PFSK-1 (cell line): ENCODE data around the gene NTMT1. TPM values are rescaled to one million over a fixed set of nuclear protein-coding genes. Genes with fewer than 3 reads are reported as not detected.
A peak's percentile ranks its signal among the peaks of the same experiment; 100 is the strongest.

Experiments used
- FOXP2 ChIP-seq: optimal IDR thresholded peaks from 2 replicates; pipeline ENCODE3; 2011; ENCODE audit warnings: borderline replicate concordance, control low read depth, inconsistent platforms; ENCODE audit not compliant: insufficient read depth; ENCODE audit errors: extremely low read length, extremely low read depth
- POLR2AphosphoS5 ChIP-seq: IDR thresholded peaks from 2 replicates; pipeline ENCODE4 v1.6.1; 2012; ENCODE audit warnings: low read depth, mild to moderate bottlenecking, control low read depth, low read length, moderate library complexity
- SIN3A ChIP-seq: IDR thresholded peaks from 2 replicates; pipeline ENCODE4 v1.6.1; 2012; ENCODE audit warnings: mild to moderate bottlenecking, low read length, moderate library complexity, borderline replicate concordance; ENCODE audit not compliant: insufficient read depth
- TAF1 ChIP-seq: IDR thresholded peaks from 2 replicates; pipeline ENCODE4 v1.6.1; 2012; ENCODE audit warnings: low read length, control low read depth, borderline replicate concordance; ENCODE audit not compliant: insufficient read depth
- polyA plus RNA-seq: library from polyadenylated mRNA; unstranded; fragments of >200 nt; gene quantifications from one replicate; pipeline ENCODE4 v1.2.1, GENCODE V29; 2012; ENCODE audit warnings: low read depth, missing spikeins; ENCODE audit not compliant: insufficient read length
- TF ChIP-seq, protein P1 (sequence below), 2 experiments: IDR thresholded peaks; 2 replicates each; pipeline versions ENCODE4 v1.6.1 to v1.8.0; 2011 to 2012; ENCODE audit warnings: low read depth in 2 of 2, low read length in 2 of 2, control low read depth in 1 of 2, inconsistent platforms in 1 of 2, mild to moderate bottlenecking in 1 of 2, moderate library complexity in 1 of 2; ENCODE audit not compliant: insufficient read depth in 1 of 2

NTMT1 gene, protein sequence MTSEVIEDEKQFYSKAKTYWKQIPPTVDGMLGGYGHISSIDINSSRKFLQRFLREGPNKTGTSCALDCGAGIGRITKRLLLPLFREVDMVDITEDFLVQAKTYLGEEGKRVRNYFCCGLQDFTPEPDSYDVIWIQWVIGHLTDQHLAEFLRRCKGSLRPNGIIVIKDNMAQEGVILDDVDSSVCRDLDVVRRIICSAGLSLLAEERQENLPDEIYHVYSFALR
- 181 TPM for polyA plus RNA-seq

DNA sequence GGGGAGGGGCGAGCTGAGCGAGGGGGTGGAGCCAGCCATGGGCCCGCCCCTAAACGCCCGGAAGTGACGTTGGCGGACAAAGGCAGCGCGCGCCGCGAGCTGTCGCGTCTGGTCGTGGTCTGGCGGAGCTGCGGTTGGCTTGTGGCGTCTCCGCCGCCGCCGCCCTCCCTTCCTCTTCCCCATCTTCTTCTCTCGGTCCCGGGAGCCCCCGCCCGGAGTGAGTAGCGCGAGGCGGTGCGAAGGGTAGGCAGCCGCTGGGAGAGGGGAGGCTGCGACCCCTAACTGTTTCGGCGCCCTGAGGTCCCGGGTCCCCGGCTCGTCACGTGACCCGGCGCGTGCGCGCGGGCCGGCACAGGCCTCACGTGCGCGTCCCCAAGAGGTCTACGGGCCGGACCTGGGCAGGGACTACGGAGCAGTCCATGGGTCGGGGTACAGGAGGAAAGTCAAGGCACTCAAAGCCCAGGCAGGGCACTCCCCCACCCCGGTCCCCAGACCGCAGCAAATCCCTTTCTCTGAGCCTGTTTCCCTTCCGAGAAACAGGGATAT, at the start of gene NTMT1:
Gene NTMT1, plus strand, starts transcription at position 85 of the 546 bp plus-strand sequence. CDS start 6,541 bp downstream, outside the sequence.
- peak; percentile 89 for TF ChIP-seq POLR2AphosphoS5
- TF ChIP-seq, protein P1, sequence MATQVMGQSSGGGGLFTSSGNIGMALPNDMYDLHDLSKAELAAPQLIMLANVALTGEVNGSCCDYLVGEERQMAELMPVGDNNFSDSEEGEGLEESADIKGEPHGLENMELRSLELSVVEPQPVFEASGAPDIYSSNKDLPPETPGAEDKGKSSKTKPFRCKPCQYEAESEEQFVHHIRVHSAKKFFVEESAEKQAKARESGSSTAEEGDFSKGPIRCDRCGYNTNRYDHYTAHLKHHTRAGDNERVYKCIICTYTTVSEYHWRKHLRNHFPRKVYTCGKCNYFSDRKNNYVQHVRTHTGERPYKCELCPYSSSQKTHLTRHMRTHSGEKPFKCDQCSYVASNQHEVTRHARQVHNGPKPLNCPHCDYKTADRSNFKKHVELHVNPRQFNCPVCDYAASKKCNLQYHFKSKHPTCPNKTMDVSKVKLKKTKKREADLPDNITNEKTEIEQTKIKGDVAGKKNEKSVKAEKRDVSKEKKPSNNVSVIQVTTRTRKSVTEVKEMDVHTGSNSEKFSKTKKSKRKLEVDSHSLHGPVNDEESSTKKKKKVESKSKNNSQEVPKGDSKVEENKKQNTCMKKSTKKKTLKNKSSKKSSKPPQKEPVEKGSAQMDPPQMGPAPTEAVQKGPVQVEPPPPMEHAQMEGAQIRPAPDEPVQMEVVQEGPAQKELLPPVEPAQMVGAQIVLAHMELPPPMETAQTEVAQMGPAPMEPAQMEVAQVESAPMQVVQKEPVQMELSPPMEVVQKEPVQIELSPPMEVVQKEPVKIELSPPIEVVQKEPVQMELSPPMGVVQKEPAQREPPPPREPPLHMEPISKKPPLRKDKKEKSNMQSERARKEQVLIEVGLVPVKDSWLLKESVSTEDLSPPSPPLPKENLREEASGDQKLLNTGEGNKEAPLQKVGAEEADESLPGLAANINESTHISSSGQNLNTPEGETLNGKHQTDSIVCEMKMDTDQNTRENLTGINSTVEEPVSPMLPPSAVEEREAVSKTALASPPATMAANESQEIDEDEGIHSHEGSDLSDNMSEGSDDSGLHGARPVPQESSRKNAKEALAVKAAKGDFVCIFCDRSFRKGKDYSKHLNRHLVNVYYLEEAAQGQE (IDR thresholded peaks at IDR 0.05; ENCODE audit: insufficient read depth in 1 of 2, low read depth in 2 of 2, low read length in 2 of 2) = peak in 1 of 2 experiments; percentile 52; a peak in 1 of 4 replicates
- no peak for TF ChIP-seq FOXP2
- TF ChIP-seq SIN3A = no peak; the same call in 1 of the 2 replicates
- TF ChIP-seq TAF1 = peak; percentile 93; the same call in 1 of the 2 replicates

DNA sequence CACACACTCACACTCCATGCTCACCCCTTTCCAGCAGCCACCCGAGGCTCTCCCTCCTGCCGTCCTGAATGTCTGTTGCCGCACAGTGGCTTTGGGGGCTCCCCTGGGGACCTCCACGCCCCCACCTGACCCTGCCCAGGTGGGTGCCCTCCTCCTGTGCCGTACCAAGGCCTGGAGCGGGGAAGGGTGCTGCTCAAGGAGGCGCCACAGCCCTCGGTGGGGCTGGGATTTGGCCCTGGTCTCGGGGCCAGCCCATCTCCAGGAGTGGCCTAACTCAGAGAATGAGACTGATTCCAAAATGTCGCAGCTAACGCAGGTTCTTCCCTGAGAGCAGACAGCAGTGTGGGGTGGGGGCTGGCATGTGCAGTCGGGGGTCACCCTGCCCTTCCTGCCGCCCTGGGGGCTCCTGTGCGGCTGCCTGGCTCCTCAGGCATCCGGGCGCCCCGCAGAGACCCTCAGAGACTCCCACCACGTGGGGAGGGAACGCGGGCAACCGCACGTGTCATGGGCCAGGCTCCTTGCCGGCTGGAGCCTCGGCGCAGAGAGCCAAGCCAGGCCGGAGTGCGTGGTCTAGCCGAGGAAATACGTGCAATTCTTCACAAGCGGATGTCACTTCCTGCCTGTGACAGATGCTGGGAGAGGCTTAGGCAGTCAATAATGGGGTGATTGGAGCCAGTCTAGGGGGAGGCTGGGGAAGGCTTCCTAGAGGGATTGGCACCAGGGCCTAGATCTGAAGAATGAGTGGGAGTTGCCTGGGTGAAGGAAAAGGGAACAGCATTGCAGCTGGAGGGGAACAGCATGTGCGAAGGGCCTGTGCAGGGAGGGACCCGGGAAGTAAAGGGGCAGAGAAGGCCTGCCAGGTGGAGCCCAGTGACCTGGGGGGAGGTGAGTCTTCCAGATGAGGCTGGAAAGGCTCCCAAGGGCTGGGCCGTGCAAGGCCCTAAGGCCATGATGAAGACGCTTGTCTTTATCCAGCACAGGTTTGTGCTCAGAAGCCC, 49.1 kb upstream of the NTMT1 start:
- TF ChIP-seq FOXP2 = peak; percentile 72
- no peak for TF ChIP-seq SIN3A
- no peak for TF ChIP-seq POLR2AphosphoS5
- no peak for TF ChIP-seq TAF1
- TF ChIP-seq, protein P1 (IDR thresholded peaks at IDR 0.05; ENCODE audit: insufficient read depth in 1 of 2, low read depth in 2 of 2, low read length in 2 of 2) = no peak

- TF ChIP-seq SIN3A (no peak), TAF1 (no peak), FOXP2 (no peak), POLR2AphosphoS5 (no peak)
- TF ChIP-seq, protein P1 (IDR thresholded peaks at IDR 0.05; ENCODE audit: insufficient read depth in 1 of 2, low read depth in 2 of 2, low read length in 2 of 2) = no peak
Observed at GRCh38 chr9:129579294-129579693, 46.7 kb upstream of the NTMT1 start.

GRCh38 chr9:129580211-129580915, 45.6 kb upstream of the NTMT1 start:
- TF ChIP-seq TAF1 (no peak), FOXP2 (no peak), SIN3A (no peak), POLR2AphosphoS5 (no peak)
- TF ChIP-seq, protein P1 (IDR thresholded peaks at IDR 0.05; ENCODE audit: insufficient read depth in 1 of 2, low read depth in 2 of 2, low read length in 2 of 2) = no peak
